Breast epithelium (tissue), 4 donors: Measurements from ENCODE around the gene CBX8. TPM values are rescaled to one million over a fixed set of nuclear protein-coding genes. Genes with fewer than 3 reads are reported as not detected.

Experiments
- DNase-seq, 2 donors: peaks; one replicate each; pipeline ENCODE4 v3.0.0-alpha.2; 2019; ENCODE audit warnings: low spot score in 2 of 2
- H3K27ac ChIP-seq, 2 donors: fragments of 200-600 bp; sonication (generic) in 1 of 2; one replicate each; pipeline ENCODE4 v1.5.1; 2016 to 2019; ENCODE audit warnings: mild to moderate bottlenecking in 1 of 2
- H3K27me3 ChIP-seq, 2 donors: fragments of 200-600 bp; sonication (generic) in 1 of 2; one replicate each; pipeline versions ENCODE4 v1.5.1 to v1.6.0; 2017 to 2019; ENCODE audit warnings: control low read depth in 1 of 2, mild to moderate bottlenecking in 1 of 2
- H3K36me3 ChIP-seq: fragments of 200-600 bp; one replicate; pipeline ENCODE4 v1.5.1; 2019
- H3K4me1 ChIP-seq, 2 donors: fragments of 200-600 bp; sonication (generic); one replicate each; pipeline ENCODE4 v1.5.1; 2016 to 2019; ENCODE audit warnings: control low read depth in 1 of 2
- H3K4me3 ChIP-seq, 3 donors: fragments of 200-600 bp; sonication (generic); 1 replicate in 2 of 3; 2 replicates in 1 of 3; pipeline ENCODE4 v1.5.1; 2016 to 2019; ENCODE audit warnings: mild to moderate bottlenecking in 3 of 3, moderate library complexity in 2 of 3
- H3K9me3 ChIP-seq, 2 donors: fragments of 200-600 bp; sonication (generic) in 1 of 2; one replicate each; pipeline ENCODE4 v1.5.1; 2016 to 2019; ENCODE audit warnings: control low read depth in 1 of 2
- CTCF ChIP-seq, 3 donors: fragments of 450-650 bp; IDR thresholded peaks; one replicate each; pipeline ENCODE4 v1.5.1; 2016 to 2017; ENCODE audit warnings: antibody characterized with exemption in 3 of 3, mild to moderate bottlenecking in 3 of 3, moderate library complexity in 3 of 3
- POLR2A ChIP-seq: fragments of 450-650 bp; IDR thresholded peaks from one replicate; pipeline ENCODE4 v1.6.1; 2016; ENCODE audit warnings: antibody characterized with exemption, mild to moderate bottlenecking, moderate library complexity
- POLR2AphosphoS5 ChIP-seq, 3 donors: sonication (generic); formaldehyde crosslinking; IDR thresholded peaks; one replicate each; pipeline ENCODE4 v1.6.1; 2017; ENCODE audit warnings: antibody characterized with exemption in 3 of 3
- intact Hi-C: fragments of 100-400 bp; cut with DNase I; formaldehyde crosslinking; loops from one replicate; pipeline ENCODE4 v1.15.1; 2023; ENCODE audit warnings: low total_unique reads
- total RNA-seq, 3 donors: library from RNA; depleted of rRNA; stranded (reverse); fragments of >200 nt; gene quantifications; one replicate each; pipeline ENCODE4 v1.1.0, GENCODE V29; 2016

CBX8 gene
- total RNA-seq, 3 donors from 2014 or later, result 1.9 to 9.2 (median 6.7) TPM

GRCh38 chr17:79785017-79785899, 11.6 kb downstream of the CBX8 start:
- peaks cover 2 to 21% of the 10 kb centered on the region in 2 donors for H3K27me3 ChIP-seq
- no peak overlapping the region for H3K4me3 ChIP-seq
- H3K27ac ChIP-seq, result no peak overlapping the region
- H3K36me3 ChIP-seq, result no peaks in the 10 kb centered on the region
- no peak for TF ChIP-seq CTCF (IDR thresholded peaks at IDR 0.05)
- no peak for TF ChIP-seq POLR2A
- no peak for TF ChIP-seq POLR2AphosphoS5 (IDR thresholded peaks at IDR 0.05)
- intact Hi-C loops, result no loop called here
- H3K4me1 ChIP-seq, result peaks cover 0 to 5% of the 10 kb centered on the region in 2 donors
- no peaks in the 10 kb centered on the region for H3K9me3 ChIP-seq
- DNase-seq, result no peak

GRCh38 chr17:79784353-79785016, 12.4 kb downstream of the CBX8 start:
- Histone ChIP-seq H3K27ac (no peak overlapping the region), H3K27me3 (peaks cover under 1 to 13% of the 10 kb centered on the region in 2 donors), H3K36me3 (no peaks in the 10 kb centered on the region), H3K4me1 (no peaks in the 10 kb centered on the region), H3K4me3 (no peak overlapping the region), H3K9me3 (no peaks in the 10 kb centered on the region)
- TF ChIP-seq CTCF (IDR thresholded peaks at IDR 0.05) (no peak), POLR2AphosphoS5 (IDR thresholded peaks at IDR 0.05) (no peak), POLR2A (no peak)
- intact Hi-C loops, result no loop called here
- DNase-seq, result no peak

- TF ChIP-seq POLR2AphosphoS5 (IDR thresholded peaks at IDR 0.05), result no peak
- TF ChIP-seq CTCF (IDR thresholded peaks at IDR 0.05), result no peak
- TF ChIP-seq POLR2A, result no peak
- Histone ChIP-seq H3K9me3 (no peaks in the 10 kb centered on the region), H3K27ac (no peak overlapping the region), H3K36me3 (no peaks in the 10 kb centered on the region), H3K4me1 (peaks cover 0 to under 1% of the 10 kb centered on the region in 2 donors), H3K27me3 (peaks cover 0 to 7% of the 10 kb centered on the region in 2 donors), H3K4me3 (no peak overlapping the region)
- intact Hi-C loops, result no loop called here
- DNase-seq, result no peak
Measured at GRCh38 chr17:79783891-79784290, 13.0 kb downstream of the CBX8 start.

- Histone ChIP-seq H3K9me3 (no peaks in the 10 kb centered on the region), H3K4me1 (peaks cover 0 to 6% of the 10 kb centered on the region in 2 donors), H3K4me3 (no peak overlapping the region), H3K36me3 (no peaks in the 10 kb centered on the region), H3K27me3 (peaks cover 4 to 5% of the 10 kb centered on the region in 2 donors), H3K27ac (no peak overlapping the region)
- no peak for TF ChIP-seq CTCF (IDR thresholded peaks at IDR 0.05)
- TF ChIP-seq POLR2AphosphoS5 (IDR thresholded peaks at IDR 0.05), result no peak
- no peak for TF ChIP-seq POLR2A
- intact Hi-C loops, result no loop called here
- no peak for DNase-seq
Measured at GRCh38 chr17:79781736-79782575, 14.9 kb downstream of the CBX8 start.
